ENCODE measurements around the gene CD160. TPM values are rescaled to one million over a fixed set of nuclear protein-coding genes. Genes with fewer than 3 reads are reported as not detected.
"Not testable (repeated sequence)": the region's sequence is repeated elsewhere in the genome, so short reads cannot be mapped to it uniquely, and the experiment has no call there.

CD160 gene, protein sequence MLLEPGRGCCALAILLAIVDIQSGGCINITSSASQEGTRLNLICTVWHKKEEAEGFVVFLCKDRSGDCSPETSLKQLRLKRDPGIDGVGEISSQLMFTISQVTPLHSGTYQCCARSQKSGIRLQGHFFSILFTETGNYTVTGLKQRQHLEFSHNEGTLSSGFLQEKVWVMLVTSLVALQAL
- not detected in 2 replicates for total RNA-seq (2014; rRNA removed; shearing (Covaris generic))

DNA sequence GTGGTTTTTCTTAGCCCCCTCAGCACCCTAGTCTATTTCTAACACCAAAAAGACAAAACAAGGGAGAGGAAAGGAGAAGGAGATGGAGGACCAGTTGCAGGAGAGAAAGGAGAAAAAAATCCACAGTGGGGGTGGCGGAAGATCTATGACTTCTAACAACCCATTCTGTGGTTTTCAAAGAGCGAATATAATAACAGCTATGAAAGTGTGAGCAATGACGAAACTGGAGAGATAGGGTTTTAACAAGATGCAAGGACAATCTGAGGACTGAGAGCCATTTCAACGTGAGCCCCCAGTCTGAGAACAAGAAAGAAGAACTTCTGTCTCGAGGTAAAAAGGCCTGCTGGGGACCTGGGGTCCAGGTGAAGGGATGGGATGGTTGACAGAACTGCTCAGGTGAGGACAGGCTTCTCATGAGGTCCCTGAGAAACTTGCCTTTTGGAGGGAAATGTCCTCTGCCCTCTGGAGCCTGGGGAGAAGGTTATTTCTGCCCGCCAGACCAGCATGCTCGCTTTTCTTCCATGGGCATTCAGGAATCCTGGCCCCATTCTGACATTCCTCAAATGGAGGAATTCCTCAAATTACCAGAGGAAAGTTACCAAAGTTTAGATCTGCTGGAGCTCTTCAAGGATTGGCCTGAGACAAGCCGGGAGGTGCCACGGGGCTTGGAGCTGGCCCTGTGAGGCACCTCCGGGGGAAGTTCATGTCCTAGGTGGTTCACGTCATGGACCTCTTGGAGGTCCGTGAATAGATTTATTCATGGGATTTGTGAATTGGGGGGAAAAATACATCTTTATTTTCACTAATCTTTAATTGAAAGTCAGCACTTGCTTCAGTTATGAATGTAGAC is at the start of gene CD160:
Gene CD160, plus strand, starts transcription at position 270 of the 850 bp plus-strand sequence. CDS start 8,829 bp downstream, outside the sequence.
- no peak for DNase-seq (ENCODE audit: low read depth)

DNA sequence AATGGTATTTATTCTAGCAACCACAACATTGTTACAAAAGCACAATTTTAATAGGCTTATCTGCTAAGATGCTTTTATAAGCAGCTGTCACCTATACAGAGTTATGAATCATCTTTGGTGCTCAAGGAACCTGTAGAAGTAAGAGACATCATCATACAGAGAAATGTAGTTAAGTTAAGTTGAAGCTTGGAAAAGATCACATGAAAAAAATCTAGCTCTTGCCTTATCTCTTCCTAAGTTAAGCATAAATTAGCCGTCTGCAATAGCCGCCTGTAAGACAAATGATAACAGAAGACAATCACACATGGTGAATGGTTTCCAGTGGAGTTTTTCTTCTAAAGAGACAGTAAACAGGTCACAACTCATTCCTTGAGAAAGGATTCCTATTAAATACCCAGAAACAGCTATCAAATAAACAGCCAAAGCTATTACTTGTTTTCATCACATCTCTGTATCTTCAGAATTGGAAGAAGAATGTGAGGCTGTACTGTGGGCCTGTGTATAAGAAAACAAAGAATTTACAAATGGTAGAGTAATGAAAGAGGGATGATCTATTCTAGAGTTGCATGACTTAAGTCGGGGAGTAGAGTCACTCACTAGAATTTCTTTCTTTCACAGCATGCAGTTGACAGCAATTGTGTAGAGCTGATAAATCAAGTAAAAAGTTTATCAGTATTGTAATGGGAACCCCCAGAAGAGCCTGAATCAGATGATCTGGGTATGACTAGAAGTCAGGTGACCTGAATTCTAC is 48.1 kb upstream of the CD160 start:
- not testable (repeated sequence) for DNase-seq (ENCODE audit: low read depth)

DNA sequence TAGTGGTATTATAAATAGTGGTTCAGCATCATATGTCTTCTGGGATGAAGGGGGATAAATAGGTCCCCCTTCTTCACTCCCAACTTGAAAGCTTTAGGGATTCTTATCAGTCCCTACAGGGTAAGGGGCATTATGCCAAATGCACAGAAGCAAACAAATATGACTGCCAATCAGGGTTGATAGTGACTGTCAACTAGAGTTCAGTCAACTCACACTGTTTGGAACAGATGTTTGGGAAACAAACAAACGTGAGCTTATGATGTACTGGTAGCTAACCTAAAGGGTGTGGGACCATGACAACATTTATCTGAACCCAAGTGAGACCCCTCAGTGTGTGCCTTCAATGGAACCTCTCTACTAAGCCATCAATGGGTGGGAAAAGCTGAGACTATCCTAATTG is 46.1 kb upstream of the CD160 start:
- not testable (repeated sequence) for DNase-seq (ENCODE audit: low read depth)

DNA sequence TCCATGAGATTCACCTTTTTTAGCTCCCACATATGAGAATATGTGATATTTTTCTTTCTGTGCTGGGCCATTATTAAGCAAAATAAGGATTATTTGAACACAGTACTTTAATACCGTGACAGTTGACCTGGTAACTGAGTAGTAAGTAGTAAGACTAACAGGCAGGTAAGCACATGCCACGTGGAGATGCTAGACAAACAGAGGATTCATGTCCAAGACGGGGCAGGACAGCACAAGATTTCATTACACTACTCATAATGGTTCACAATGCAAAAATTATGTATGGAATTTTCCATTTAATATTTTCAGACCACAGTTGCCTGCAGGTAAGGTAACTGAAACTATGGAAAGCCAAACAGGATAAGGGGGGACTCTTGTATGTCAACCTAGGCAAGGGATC is 34.4 kb upstream of the CD160 start:
- DNase-seq (ENCODE audit: low read depth), result not testable (repeated sequence)

DNA sequence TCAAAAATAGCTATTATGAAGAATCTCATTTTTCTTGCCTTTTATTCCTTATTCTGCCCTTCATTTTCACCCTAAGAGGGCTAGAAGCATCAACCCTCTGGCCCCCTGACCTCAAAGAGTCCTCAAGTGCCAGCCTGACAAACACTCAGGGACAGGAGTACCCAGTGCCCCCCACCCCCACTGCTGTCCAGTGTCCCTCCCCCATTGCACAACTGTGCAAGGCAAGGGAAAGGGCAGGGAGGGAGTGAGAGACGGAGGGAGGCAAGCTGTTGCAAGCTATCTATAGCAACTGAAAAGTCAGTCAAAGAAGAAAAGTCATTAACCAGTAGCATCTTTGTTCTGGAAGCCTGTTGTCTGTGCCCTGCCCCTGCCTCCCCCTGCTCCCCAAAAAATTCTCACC is 33.2 kb upstream of the CD160 start:
- DNase-seq (ENCODE audit: low read depth), result not testable (repeated sequence)

DNA sequence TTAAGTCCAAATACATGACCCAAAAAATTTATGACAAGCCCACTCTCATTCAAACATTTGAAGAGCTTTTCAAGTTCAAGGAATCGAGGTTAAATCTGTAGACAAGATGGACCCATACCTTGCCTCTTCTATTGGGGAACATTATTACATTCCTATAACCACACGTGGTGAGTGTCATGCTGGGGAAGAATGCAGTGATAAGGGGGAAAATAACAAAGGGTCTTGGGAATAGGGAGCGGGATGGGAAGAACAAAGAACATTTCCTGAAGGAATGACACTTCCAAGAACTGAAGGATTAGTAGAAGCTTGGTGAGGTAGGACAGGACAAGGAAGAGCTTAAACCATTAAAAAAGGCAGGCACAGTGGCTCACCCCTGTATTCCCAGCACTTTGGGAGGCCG is 31.0 kb upstream of the CD160 start:
- no peak for DNase-seq (ENCODE audit: low read depth)

DNA sequence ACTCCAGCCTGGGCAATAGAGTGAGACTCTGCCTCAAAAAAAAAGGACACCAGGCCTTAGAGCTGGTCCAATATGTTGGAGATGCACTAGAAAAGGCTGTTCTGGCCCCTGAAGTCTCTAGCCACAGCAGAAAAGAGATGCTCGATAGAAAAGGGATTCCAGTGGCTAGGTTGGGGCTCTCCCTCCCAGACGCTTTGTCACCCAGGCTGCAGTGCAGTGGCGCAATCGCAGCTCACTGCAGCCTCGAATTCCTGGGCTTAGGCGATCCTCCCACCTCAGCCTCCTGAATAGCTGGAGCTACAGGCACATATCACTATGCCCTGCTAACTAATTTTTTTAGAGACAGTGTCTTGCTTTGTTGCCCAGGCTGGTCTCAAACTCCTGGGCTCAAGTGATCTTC is 30.4 kb upstream of the CD160 start:
- DNase-seq (ENCODE audit: low read depth), result no peak

DNA sequence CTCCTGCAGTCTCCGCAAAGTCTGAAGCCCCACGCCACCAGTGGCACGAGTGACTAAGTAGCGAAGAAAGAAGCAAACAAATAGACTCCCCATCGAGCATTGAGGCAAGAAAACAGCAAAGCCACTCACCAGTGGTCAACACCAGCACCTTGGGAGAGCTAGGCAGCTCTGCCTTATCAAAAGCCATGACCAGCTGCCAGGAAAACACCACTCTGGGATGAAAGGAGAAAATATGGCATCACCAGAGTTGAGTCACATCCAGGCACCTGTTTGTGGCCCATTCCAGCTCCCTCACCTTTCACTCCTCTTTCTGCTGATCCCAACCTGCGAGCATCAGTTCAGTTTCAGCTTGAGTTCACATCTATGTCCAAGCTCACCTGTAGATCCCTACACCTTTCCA is 29.4 kb upstream of the CD160 start:
- peak; percentile 39 for DNase-seq (ENCODE audit: low read depth)

DNA sequence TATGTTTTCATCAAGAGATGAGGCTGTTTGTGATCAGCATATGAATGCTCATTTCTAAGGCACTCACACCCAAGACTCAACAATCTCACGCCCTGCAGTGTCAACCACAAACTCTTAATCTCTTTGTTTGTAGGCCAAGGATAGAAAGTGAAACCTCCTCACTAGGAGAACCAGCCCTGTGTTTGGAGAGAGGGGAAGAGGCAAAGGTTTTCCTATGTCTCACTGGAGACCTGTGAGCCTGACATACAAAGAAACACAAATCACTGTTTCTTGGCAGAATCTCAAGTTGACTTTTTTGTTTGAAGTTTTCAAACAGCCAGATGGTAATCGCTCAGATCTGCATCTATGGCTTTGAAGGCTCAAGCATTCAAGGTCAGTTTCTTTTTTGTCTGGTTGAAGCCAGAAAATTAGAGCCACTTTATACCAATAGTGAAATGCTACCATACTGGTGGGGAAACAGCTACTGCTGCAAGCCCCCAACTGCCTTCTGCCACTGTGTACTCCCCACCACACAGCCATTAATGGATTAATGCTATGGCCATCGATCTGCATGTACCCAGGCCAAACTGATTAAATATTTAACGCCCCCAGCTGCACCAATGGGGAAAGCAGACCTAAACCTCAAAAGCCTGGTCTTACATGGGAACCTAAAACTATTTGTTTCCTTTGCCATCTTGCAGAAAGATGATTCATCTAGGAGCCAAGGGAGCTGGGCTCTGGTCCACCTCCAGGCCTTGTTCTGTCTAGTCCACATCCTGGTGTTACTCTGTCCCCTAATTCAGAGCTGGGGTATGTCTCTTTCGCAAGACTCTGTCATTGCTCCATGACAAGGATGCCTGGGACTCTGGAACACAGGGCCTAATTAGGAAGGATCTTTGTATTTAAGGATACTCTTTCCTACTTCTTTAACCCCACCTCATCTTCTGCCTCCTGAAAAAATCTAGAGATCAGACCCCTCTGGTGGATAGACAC is 28.4 kb upstream of the CD160 start:
- DNase-seq (ENCODE audit: low read depth), result peak; percentile 81

DNA sequence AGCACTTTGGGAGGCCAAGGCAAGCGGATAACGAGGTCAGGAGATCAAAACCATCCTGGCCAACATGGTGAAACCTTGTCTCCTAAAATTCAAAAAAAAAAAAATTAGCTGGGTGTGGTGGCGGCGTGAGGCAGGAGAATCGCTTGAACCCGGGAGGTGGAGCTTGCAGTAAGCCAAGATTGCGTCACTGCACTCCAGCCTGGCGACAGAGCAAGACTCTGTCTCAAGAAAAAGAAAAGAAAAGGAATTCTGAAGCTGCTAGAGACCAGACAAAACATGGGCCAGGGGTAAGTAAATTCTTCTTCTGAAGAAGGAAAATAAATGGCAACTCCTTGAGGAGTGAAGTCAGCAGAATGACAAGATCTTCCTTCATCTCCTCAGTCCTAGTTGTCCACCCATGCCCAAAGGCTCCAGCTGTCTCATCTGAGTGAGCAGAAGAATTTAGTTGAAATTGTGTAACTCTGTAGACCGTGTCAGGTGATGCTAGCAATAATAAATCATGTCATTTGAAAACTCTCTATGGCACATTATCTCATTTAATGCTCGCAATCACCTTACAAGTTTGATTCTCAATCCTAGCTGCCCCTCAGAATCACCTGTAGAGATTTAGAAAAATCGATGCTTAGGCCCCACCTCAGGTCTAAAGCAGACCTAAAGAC is 26.4 kb upstream of the CD160 start:
- no peak for DNase-seq (ENCODE audit: low read depth)

DNA sequence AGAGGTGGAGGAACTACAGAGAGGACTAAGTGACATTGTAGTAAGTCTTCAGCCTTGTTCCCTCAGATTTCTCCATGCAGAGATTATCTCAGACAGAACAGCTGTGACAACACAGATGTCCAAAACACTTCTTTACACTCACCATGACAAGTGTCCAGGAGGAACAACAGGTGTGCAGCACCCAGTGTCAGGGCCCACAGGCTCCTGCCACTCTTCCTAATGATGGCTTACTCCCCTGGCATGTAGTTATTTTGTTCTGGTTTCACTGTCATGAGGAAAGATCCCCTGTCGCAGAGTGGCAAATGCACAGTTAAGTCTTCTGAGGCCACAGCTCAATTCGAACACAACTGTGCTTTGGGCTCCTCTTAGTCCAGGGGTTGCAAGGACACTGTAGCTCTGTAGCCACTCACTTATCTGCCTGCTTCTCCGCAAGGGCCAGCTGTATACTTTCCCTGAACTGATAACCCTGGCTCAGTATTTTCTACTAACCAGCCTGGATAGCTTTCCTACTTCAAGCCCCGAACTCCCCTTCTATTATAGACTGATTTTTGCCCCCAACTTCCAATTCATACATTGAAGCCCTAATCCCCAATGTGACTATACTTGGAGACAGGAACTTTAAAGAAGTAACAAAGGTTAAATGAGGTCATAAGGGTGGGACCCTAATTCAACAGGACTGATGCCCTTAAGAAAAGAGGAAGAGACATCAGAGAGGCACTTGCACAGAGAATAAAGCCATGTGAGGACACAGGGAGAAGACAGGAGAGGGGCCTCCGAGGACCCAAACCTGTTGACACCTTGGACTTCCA is 23.3 kb upstream of the CD160 start:
- DNase-seq (ENCODE audit: low read depth), result no peak

DNA sequence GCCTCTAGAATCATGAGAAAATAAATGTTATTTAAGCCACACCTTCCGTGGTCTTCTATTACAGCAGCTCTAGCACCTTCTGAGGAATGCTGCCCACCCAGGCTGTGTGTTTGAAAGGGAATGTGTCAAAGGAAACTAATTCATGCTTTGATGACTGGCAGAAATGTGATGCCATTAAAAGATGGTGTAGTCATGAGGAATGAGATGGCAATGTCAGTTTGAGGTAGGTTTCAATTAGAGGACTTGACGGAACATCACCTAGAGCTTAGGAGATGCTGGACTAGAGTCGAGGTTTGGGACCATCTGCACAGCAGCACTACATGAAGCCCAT is 22.7 kb upstream of the CD160 start:
- no peak for DNase-seq (ENCODE audit: low read depth)

DNA sequence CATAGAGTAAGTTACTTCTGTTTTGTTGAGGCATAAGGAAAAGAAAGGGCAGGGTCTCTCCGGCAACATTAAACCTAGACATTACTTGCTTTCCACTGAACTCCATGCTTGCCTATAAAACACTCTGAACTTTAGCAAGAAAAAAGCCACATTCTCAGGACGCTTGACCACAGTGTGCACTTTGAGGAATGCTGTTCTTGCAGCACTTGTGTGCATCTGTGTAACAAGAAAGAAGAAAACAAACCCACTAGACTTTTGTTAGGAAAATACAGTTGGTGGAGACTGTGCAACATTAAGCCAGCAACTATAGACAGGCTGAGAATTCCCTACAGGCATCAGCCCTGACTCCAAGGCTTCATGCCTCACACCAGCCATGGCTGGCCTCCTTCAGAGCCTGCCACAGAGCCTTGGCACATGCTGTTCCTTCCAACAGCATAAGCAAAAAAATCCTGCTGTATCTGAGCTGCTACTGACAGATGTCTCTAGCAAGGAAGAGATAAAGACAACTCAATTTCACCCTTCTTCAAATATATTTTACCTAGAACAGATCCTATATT is 17.9 kb upstream of the CD160 start:
- no peak for DNase-seq (ENCODE audit: low read depth)

DNA sequence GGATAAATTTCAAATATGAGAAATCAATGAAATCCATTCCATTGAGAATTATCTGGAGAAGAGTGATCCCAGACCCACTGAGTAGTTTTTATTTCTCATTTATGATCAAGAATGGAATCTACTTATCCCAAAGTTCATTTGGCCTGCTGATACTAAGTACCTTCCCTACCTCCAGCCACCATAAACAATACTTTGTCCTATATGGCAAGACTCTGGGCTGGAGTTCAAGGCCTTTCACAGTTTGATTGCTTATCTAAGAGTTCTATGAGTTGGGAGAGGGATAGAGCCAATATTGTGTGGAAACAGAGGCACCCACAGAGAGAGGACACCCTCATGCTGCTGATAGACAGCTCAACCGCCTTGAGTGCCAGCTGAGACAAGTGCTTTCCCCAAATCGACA is 17.2 kb upstream of the CD160 start:
- DNase-seq (ENCODE audit: low read depth), result no peak

DNA sequence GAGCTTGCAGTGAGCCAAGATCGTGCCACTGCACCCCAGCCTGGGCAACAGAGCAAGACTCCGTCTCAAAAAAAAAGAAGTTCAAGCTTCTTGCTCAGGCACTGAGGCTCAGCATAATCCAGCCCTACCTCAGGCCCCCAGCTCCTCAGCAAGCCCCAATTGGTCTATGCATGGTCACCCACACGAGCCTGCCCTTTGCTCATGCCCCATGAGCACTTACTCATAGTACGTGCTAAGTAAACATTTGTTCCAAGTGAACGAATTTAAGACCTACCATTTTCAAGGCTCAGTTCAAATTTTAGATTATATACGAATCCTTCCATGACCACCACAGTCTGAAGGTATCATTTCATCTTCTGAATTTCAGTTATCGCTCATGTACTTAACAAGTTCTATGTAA is 16.5 kb upstream of the CD160 start:
- no peak for DNase-seq (ENCODE audit: low read depth)

DNA sequence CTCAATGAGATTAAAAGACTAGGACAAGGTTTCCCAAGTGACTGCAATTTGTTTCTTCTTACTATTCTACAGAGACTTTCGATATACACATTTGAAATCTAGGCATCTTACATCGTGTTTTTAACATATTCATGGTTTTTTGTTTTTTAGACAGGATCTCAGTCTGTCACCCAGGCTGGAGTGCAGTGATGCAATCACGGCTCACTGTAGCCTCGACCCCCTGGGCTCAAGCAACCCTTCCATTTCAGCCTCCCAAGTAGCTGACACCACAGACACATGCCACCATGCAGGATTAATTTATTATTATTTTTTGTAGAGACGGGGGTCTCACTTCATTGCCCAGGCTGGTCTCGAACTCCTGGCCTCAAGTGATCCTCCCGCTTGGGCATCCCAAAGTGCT is 13.7 kb upstream of the CD160 start:
- DNase-seq (ENCODE audit: low read depth), result no peak

DNA sequence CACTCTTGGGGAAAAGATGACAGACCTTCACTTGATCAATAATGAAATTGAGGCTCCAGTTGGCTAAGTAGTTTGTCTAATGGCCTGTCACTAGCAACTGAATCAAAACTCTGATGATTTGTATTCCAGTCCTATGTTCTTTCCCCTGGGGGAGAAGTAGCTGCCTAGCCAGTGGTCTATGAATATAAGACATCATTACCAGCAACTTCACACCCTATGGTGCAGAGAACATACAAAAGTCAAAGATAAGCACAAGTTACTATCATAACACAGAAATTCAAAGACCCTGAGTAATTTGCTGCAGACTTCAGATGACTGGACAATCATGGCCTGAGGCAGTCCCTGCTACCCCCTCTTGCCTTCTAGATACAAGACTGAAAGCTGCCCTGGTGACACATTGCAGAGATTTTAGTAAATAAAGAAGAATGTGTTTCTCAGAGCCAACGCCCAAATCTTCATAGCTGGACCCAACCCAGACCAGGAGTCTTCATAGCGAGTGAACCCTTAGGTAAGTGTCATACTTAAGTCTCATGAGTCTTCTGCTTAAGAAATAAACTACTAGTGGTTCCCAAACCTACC is 13.1 kb upstream of the CD160 start:
- peak; percentile 79 for DNase-seq (ENCODE audit: low read depth)

DNA sequence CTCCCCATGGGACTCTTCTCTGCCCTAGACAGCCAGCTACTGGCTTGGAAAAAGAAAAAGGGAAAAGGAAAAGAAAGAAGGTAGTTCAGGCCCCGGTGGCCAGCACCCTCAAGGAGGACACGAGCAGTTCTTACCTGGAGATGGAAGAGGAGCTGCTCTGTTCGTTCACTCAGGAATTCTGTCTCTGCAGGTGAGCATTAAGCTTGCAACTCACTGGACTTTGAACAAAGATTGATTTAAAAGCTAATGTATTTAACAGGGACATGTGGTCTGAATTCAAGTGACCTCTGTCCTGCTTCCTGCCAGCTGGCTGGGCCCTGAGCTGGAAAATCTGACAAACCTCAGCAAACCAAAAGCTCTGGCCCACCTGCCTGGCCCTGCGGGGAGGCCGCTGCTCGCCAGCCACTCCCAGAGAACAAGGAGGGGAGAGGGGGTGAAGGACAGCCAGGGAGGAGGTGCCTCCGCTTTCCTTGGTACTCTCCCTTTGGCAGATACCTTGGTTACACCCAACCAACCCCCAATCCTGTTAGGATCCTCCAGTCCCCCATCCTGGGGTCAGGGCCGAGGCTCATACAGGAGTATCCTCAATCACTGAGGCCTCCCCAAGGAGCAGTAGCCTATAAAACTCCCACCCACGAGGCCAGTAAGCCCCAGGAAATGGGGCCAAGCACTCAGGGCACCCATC is 12.0 kb upstream of the CD160 start, which contains the start of gene PDZK1:
Gene PDZK1, minus strand, starts transcription at position 186 of the 685 bp plus-strand sequence. CDS start 19,347 bp downstream, outside the sequence.
- peak; percentile 10 for DNase-seq (ENCODE audit: low read depth)

DNA sequence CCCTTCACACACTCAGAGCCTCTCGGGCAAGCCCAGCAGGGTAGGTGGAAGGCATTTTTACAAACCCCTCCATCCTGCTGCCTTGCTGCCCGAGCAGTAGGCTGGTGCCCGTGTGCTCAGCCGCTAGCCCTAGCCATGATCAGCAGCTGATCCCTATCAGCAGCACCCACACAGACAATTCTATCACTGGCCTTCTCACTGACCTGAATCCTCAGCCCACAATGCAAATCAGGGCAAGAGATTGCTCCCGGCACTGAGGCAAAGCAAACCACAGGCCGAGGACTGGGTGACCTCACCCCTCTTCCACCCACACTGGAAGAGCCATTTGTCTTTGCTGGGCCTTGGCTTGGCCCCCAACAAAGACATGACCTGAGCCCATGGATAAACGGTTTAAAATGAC is 11.2 kb upstream of the CD160 start:
- DNase-seq (ENCODE audit: low read depth), result peak; percentile 58
